ENCODE measurements around the gene HS1BP3.

The HS1BP3 gene

DNA sequence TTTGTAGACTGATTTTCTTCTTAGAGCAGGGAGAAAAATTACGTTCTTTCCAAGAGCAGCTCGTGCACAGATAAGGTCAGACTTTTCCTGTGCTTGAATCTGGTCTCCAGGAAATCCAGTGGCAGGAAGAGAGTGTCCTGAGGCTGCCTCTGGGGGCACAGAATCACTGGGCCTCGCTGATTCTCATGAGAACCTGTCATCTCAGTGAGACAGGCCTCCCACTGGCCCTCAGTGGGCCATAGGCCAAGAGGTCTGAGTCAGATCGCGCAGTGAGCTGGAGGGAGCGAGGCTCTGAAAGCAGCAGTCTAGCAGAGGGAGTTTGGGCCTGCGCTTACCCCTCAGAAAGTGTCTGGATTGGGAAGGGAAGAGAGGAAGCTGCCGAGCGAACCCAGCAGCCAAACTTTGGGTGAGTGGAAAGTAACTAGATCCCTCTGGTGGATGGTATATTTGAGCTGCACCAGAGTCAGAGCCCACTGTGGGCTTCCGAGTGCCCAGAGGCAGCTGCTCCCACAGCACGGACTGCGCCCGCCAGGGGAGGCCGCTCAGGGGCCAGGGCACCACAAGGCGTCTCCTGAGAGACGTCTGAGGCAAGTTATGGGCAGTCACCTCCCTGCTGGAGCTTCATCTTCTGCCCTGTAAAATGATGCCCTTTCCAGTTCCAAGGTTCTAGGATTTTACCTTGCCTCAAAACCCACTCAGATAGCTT lies 24.2 kb upstream of the HS1BP3 start:
- DNase-seq (ENCODE audit: low read depth), result no peak

DNA sequence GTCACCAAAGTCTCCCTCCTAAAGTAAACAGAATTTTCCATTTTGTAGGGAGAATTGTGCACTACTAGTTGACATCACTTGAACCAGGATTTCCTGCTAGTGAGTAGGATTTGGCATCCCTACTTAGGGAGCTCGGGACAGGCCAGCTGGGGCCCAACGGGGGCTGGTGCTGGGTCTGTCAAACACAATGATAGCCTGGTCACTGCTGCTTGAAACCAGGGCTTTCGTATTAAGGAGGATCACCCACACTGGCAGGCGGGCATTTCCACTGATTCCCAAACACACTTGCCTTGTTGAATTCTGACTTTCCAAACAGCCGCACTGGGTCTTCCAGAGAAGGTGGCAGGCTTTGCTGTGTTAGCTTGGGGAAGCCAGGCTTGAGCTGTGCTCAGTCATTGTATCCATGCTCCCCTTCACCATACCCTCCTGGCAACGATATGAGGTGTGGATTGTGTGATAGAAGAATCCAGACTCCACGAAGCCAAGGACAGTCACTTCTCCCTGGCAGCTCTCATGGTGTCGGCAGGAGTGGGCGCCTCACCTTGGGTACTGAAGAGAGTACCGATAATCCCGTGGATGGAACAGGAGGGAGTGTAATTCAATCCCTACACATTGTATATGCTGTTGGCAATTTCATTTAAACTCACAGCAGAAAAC lies 23.5 kb upstream of the HS1BP3 start:
- no peak for DNase-seq (ENCODE audit: low read depth)

DNA sequence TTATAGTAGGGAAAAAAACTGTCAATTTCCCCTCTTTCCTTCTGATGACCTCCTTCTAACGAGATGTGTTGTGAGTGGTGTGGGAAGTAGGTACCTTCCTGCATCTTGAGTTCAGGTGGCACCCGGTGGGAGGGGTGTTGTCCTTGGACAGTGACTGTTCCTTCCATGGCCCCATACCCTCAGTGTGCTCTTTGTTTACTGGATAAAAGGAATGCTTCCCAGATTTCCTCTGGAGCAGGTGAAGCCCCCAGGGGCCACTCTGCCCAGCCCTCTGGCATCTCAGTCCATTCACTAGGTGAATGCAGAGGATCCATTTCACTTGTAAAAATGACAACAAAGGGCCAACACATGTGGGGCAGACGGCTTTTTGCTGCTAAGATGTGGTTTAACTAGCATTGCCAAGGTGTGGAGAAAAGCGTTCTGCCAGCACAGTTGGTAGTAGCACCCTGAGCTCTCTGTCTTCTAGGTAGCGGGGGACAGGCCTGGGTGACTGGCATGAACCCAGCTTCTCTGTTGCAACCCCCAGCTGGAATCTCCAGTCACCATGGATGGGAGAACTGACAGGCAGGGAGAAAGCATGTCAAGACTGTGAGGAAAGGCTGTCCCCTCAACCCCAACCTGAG lies 22.9 kb upstream of the HS1BP3 start:
- DNase-seq (ENCODE audit: low read depth), result no peak

DNA sequence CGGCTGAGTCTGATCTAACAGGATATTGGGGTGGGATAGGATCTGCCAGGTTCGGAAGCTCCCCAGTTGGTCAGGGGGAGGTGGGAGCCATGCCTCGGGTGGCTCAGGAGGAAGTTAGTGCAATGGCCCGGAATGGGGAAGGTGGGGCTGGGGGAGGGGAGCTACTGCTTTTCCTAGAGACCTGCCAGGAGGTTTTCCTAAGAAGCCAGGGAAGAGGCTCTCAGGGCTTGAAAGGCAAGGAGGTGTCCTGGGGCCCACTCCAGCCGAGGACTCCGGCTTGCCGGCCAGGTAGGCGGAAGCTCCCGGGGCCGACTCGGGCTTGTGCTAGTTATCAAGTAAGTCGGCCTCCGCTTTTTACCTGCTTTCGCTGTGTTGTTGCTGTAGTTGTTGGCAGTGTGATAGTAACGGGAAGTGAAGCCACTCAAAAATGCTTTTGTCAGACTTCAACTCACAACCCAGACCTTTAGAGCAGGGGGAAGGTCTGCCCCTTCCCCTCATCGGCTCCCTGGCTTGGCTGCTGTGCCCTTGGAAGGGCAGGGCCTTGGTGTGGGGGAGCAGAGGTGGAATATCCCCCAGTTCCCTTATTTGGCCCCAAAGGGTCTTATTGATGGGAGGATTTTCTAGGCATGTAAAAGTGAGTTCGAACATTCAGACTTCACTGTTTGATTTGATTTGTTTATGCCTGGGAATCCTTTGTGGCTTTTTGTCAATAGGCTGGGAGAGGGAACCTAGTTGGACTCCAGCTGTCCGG lies 21.5 kb upstream of the HS1BP3 start:
- no peak for DNase-seq (ENCODE audit: low read depth)

DNA sequence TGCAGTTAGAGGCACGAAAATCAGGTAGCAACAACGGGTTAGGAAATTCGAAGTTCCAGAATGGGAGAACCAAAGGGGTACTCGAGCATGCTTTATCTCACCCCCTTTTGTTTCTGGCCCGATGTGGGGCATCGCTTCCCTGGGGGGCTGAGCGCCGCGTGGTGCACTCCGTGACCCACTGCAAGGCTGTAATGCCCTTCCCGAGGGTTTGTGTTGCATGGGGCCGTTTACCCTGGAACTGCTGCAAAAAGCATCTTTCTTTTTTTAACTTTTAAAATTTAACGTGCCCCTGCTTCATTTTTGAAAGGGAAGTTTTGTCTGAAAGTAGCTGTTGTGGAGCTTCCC lies 20.8 kb upstream of the HS1BP3 start:
- DNase-seq (ENCODE audit: low read depth), result no peak

DNA sequence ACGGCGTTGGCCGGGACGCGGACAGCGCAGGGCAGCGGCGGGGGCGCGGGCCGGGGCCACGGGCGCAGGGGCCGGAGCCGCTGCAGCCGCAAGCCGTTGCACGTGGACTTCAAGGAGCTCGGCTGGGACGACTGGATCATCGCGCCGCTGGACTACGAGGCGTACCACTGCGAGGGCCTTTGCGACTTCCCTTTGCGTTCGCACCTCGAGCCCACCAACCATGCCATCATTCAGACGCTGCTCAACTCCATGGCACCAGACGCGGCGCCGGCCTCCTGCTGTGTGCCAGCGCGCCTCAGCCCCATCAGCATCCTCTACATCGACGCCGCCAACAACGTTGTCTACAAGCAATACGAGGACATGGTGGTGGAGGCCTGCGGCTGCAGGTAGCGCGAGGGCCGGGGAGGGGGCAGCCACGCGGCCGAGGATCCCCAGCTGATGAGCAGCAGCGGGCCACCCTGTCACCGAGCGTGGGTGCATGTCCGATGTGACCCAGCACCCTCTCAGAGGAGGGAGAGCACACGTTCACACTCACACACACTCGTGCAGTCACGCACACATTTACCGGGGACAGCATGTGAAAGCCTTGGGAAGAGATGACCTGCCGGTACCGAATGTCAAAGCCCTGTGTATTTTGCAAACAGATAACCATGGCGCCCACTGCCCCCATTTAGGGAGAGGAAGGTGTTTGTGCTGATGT lies 20.3 kb upstream of the HS1BP3 start:
- DNase-seq (ENCODE audit: low read depth), result no peak

DNA sequence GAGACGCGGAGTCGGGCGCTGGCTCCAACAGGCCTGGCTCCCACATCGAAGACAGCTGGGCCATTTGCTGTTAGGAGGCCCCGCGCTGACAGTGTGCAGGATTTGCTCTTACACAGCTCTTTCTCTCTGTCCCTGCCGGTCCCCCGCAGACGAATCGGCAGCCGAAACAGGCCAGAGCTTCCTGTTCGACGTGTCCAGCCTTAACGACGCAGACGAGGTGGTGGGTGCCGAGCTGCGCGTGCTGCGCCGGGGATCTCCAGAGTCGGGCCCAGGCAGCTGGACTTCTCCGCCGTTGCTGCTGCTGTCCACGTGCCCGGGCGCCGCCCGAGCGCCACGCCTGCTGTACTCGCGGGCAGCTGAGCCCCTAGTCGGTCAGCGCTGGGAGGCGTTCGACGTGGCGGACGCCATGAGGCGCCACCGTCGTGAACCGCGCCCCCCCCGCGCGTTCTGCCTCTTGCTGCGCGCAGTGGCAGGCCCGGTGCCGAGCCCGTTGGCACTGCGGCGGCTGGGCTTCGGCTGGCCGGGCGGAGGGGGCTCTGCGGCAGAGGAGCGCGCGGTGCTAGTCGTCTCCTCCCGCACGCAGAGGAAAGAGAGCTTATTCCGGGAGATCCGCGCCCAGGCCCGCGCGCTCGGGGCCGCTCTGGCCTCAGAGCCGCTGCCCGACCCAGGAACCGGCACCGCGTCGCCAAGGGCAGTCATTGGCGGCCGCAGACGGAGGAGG lies 19.6 kb upstream of the HS1BP3 start:
- DNase-seq (ENCODE audit: low read depth), result no peak

DNA sequence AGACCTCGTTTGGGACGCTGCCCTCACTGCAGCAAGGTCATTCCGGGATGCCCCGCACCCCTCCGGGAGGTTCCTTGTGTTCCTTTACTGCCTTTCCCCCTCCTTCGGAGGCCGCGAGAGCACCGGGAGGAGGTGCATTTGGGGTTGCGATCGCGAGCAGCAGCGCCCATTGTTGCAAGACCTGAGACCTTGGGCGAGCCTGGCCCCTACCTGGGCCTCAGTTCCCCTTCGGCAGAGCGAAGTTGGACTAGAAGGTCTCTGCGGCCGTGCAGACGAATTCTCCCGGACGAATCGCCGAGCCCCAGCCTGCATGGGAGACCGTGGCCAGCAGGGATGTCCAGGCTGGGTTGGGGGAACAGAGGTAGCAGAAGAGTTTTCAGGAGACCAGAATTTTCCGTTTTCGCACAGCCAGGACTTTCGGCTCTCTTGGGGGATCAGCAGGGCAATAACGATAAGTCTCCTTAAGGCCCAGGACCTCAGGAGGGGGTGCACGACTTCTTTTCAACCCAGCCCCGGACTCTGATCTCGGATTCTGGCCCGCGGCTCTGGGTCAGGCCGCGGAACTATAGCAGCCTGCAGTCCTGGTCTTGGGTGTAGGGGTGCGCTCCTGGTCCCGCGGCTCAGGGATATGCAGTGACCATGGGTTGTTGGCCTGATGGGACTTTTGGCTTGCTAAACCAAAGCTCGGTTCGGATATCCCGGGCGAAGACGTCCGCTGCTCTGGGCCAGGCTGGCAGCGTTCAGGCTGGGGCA lies 18.8 kb upstream of the HS1BP3 start:
- no peak for DNase-seq (ENCODE audit: low read depth)

DNA sequence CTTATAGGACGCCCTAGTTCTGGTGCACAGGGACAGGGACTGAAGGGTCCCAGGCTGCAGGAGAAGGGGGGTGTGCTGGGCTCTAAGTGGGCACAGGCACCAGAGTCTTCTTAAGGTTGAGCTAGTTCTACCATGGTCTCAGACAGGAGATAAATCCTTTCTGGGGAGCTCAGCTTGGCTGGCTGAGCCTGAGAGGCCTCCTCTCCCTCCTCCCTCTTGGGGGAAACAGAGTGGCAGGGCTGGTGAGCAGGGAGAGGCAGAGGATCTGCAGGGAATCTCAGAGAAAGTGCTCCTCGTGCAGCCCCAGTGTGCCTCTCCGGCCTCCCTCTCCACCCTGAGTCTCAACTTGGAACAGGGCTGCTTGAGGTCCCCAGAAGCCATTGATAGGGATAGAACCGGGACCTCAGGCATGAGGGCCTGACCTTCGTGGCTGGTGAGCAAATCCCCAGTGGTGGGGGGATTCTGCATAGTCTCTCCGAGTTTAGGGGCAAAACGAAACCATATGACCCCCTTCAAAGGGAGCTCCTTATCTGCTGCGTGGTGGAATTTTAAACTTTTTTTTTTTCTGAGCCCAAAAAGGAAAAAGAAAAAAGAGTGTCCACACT lies 18.1 kb upstream of the HS1BP3 start:
- DNase-seq (ENCODE audit: low read depth), result no peak

DNA sequence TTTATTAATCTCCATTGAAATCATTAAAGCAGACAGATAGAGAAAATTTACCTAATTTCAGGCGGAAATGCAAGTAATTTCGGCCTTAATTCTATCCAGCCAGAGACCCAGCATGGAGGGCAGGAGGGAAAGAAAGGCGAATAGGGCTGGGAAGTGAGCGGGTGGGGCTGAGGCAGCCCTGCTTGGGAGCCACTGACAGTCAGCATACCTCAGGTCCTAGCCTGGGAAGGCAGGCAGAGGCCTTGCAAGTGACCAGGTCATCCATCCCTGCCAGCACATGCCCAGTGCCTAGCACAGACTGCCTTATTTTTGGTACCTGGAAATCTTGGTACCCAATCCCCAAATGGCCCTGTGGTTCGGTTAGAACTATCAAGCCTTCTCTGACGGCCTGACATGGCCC lies 17.6 kb upstream of the HS1BP3 start:
- no peak for DNase-seq (ENCODE audit: low read depth)

DNA sequence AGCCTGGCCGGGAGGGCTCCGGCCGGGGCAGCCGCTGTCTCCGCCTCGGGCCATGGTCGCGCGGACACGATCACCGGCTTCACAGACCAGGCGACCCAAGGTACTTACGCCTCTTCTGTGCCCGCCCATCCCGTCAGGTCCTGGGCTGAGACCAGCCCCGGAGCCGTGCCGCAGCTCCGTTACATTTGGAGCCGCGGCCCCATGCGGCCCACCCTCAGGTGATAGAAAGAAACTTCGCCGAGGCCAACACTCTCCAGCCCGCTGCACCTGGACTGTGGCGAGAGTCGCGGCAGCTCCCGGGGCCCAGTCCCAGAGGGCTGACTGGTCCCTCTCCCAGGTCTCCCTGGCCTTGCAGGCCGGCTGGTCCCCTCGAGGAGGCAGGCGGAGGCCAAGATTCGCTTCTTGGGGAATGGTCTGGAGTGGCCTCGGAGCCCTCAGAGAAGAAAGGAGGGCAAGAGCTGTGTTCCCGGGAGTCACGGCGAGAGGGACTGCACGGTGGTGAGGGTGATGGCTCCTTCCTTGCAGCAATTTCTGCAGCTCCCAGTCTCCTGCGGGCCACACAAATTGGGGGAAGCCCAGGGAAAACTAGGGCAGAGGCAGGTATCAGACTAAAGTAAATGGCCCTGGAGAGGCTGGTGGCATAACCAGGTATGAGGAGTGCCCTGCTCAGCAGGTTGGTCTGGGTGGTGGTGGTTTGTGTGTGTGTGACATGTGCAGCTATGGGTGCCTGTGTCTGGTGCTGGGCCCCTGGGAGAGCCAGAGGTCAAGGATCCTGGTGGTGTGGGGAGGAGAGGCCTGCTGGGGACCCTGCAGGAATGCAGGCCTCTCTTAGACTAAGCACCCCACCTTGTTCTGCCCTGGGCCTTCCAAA lies 16.9 kb upstream of the HS1BP3 start:
- no peak for DNase-seq (ENCODE audit: low read depth)

DNA sequence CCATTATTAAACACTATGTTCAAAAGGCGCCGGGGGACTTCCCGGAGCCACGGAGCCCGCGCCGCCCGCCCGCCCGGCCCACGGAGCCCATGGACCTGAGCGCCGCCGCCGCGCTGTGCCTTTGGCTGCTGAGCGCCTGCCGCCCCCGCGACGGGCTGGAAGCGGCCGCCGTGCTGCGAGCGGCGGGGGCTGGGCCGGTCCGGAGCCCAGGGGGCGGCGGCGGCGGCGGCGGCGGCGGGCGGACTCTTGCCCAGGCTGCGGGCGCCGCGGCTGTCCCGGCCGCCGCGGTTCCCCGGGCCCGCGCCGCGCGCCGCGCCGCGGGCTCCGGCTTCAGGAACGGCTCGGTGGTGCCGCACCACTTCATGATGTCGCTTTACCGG lies 16.2 kb upstream of the HS1BP3 start:
- DNase-seq (ENCODE audit: low read depth), result no peak

DNA sequence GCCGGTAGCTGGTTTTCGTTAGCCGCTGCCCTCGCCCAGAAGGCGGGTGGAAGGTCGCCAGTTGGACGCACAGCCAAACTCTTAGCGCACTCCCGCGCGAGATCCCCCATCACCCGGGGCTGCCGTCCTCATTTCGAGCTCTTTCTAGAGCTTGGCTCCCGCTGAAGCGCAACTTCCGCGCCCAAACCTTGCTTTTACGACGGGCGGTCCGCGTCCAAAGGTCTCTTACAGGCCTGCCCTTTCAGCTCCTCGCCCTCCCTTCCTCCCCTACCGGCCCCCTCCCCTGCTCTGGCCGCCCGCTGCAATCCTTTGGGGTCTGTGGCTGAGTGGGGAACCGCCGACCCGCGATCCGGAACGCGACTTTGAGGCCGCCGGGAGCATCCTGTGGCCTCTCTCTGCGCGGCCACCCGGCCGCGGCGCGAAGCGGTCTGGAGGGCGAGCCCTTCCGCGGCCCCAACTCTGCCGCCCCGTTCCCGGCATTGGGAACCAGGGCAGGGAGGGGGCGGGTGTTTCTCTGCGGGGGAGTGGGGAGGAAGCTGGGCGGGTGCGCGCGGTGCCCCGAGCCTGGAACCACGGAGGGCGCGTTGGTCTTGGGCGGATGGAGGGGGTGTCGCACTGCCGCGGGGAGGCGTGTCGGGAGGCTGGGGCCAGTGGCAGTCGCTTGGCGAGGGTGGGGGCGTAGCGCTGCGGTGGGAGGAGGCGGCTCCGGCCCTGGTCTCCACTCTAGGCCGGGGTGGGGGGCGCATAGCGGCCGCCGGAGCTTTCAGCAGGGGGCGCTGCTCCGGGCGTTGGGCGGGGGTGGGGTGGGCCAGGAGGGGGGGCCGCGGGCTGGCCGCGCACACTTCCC lies 15.6 kb upstream of the HS1BP3 start, which contains the start of gene GDF7:
GDF7 (plus strand) TSS at position 841 of the 847 bp plus-strand sequence. CDS start 96 bp downstream, outside the sequence.
- DNase-seq (ENCODE audit: low read depth), result no peak

DNA sequence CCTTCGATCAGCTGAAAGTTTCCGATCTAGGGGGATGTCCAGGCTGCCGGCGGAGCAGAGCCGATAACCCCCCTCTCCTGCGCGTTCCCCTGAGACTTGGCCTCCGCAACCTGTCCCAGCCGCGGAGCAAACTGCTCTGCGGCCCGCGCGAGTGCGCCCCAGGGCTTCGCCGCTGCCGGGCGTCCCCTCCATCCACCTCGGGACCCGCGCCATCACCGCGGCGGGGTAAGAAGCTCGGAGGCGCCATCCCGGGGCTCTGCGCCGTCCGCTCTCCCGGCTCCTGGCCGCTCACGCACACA lies 15.1 kb upstream of the HS1BP3 start:
- no peak for DNase-seq (ENCODE audit: low read depth)

DNA sequence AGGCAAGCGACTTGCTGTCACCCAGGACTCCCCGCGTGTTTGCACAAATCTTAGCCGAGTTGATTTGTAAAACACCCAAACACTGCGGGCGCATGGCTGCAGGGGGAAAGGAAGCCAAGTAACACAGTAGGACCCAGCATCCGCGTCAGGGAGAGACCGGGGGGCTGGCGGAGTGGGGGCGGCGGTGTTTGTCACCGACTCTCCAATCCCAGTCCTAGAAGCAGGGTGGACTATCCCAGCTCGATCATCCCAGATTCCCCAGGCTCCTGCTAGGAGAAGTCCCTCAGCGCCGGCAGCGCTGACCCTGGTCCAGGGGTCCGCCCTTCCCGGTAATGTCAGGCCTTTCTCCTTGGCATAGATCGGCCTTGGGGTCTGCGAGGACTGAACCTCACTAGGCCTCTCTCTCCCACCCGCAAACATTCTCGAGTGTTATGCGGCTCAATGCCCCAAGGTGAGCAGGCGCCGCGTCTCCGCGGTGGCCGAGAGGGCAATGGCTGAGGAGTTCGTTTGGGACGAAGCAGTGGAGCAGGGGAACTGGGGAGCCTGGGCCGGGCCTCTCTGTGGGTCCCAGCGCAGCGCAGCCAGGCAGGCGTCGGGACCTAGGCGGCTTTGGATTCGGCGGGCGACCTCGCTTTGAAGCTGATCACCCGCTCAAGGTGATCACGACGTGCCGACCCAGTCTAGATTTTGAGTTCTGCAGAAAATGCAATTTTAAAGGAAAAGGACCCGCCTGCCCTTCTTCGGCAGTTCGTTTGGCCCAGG lies 14.5 kb upstream of the HS1BP3 start:
- DNase-seq (ENCODE audit: low read depth), result no peak

DNA sequence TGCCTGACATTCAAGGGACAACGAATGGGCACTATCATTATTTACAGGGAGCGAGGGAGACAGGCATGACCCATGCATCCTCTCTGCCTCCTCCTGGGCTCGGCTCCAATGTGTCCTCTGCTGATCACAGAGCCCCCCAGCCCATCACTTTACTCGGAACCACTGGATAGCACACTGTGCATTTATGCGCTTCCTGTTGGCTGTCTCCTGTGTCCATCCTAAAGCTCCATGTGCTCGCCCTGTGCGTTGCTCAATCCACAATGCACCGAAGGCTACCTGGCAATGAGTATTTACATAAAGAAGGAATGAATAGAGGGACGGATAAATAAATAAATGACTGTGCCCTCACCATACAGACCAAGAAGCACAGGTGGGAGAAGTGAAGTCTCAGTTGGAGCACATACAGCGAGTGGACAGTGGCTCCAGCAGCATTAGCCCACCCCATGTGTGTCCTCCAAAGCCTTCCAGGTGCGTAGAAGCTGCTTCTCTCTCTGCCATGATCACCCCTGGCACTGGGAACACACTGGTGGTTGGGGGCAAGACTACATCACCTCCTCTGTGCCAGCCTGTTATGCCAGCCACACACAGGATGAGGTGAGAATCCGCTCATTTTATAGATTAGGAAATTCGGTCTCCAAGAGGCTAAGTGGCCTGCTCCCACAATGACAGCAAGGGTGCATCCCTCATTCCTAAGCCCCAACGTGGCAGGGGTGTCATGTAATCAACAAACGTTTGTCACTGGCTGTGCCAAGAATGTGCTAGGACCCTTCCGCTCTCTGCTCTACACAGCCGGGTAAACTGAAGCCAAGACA lies 13.7 kb upstream of the HS1BP3 start:
- DNase-seq (ENCODE audit: low read depth), result no peak

DNA sequence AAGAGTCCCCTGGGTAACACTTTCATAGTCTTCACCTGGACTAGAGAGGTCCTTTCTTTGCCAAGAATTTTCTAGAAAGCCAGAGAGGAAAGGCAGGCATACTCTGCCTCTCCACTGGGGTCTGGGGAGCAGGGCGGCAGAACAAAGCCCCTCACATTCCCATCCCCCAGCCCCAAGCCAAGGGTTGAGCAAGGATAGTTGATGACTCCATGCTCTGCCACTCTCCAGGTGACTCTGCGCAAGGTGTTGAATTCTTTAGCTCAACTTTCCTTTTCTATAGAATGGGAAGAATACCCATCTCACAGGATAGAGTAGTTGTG lies 13.1 kb upstream of the HS1BP3 start:
- DNase-seq (ENCODE audit: low read depth), result no peak

Measured in stimulated activated CD8-positive, alpha-beta memory T cell treated with anti-CD3 and anti-CD28 coated beads, Interleukin-4, amount 100 ng/mL, for 24 hours (primary cell).